Dermis blood vessel endothelial cell (primary cell): ENCODE results near the gene TLK1. TPM values are rescaled to one million over a fixed set of nuclear protein-coding genes. Genes with fewer than 3 reads are reported as not detected.
A peak's percentile ranks its signal among the peaks of the same experiment; 100 is the strongest.
"Not testable (repeated sequence)": the region's sequence is repeated elsewhere in the genome, so short reads cannot be mapped to it uniquely, and the experiment has no call there.

Experiments
- DNase-seq: peaks from one replicate; pipeline ENCODE4 v3.0.0; 2010
- total RNA-seq: library from RNA; depleted of rRNA; stranded (reverse); fragments of >200 nt; gene quantifications from 2 replicates; pipeline ENCODE4 v1.2.3, GENCODE V29; 2014

Gene TLK1
- total RNA-seq, 1 donor from 2014 or later: 15.1 TPM

DNA sequence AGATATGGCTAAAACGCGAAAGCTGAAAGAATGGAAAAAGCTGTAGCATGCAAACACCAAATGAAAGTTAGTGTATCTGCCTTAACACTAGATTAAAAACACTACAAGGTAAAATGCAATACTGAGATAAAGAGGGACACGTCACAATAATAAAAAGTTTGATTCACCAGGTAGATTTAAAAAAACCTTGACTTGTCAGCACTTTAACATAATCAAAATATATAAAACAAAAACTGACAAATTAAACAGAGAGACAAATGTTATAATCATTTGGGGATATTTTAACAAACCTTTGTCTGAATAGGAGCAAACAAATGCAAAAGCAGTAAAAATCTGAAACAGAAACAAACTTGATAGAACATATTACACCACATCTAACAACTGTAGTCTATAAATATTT lies 18.3 kb downstream of the TLK1 start:
- DNase-seq: no peak

DNA sequence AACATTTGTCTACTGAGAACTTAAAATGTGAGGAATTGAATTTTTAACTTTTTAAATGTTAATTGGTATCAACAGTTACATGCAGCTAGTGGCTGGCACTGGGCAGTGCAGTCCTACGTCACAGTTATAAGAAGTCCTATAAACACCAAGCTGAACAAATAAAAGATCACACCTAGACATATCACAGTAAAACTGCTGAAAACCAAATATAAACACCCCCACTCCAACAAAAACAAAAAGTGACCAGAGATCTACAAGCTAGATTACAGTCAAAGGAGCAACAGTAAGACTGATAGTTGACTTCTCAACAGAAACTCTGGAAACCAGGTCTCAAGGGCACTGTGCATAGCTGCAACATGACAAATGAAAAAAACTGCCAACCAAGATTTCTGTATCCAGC lies 19.4 kb downstream of the TLK1 start:
- DNase-seq: no peak

DNA sequence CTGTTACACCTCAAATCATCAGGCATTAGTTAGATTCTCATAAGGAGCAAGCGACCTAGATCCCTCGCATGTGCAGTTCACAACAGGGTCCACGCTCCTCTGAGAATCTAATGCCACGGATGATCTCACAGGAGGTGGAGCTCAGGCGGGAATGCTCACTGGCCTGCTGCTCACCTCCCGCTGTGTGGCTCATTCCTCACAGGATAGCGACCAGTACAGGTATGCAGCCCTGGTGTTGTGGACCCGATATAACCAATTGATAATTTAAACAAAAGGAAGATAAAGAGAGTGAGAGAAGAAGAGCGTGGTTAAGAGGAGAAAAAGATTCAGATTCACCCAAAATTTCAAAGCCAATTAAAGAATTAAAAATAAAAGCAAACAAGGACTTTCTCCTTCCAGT lies 20.8 kb downstream of the TLK1 start:
- no peak for DNase-seq

GRCh38 chr2:171136024-171136423 lies 24.7 kb downstream of the TLK1 start:
- no peak for DNase-seq

GRCh38 chr2:171134624-171135230 lies 26.0 kb downstream of the TLK1 start:
- no peak for DNase-seq

- DNase-seq: no peak
Measured at GRCh38 chr2:171132086-171132485, 28.6 kb downstream of the TLK1 start.

DNA sequence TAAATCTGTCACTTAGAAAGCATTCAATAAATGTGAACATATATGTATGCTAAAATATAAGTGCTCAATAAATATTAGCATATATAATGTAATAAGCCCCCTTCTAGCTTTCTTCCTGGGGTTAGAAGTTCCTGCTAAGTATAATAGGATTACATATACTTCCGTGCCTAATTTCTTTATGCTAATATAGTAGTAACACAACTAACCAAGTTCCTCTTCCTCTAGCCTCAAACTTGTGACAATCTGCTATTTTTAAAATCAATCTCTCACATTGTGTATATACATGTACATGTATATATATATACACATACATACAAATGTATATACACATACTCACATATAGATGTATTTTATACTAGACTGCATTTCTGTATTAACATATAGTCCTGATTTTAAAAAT lies 32.2 kb downstream of the TLK1 start:
- DNase-seq: no peak

DNA sequence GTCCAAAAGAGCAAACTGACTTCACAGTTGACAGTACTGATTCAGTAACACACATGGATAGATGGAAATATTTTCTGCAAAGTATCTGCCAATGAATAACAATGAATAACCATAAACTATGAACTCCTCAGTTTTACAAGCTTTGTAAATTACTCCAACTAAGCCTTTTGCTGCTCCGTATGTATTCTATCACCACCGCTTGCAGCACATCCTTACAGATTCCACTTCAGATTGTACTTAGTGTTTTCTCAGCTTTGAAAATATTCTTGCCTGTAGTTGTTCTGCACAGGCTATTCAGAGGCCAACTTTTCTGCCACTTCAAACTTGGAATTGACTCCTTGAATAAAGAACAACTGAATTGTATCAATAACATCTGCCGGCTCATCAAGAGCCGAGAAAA lies 36.2 kb downstream of the TLK1 start:
- DNase-seq: no peak

DNA sequence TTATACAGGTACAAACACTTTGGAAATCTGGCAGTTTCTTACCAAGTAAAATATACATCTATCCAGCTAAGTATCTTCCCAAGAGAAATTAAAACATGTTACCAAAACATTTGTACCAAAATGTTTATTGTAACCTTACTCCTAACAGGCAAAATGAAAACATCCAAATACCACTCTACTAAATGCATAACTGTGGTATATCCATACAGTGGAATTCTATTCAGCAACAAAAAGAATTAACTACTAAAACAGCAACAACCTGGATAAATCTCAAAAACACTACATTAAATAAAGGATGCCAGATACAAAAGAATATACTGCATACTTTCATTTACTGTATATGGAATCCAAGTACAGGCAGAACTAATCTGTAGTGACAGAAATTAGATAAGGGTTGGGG lies 51.1 kb downstream of the TLK1 start:
- no peak for DNase-seq

DNA sequence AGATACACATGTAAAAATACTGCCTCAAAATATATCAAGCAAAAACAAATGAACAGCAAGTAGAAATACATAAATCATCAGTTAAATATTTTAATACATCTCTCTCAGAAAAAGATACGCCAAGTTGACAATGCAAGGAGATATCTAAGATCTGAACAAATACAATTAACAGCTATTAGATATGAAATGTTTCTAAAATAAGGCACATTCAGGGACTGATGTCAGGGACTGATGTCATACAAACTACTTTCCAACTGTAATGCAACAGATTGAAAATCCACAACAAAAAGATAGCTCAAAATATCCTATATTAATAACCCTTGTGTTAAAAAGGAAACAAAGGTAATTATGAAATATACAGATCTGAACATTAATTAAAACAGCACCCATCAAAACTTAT lies 51.7 kb downstream of the TLK1 start:
- DNase-seq: no peak

- DNase-seq: no peak
Measured at GRCh38 chr2:171107803-171108202, 52.9 kb downstream of the TLK1 start.

- DNase-seq: no peak
Measured at GRCh38 chr2:171104379-171104778, 56.3 kb downstream of the TLK1 start.

DNA sequence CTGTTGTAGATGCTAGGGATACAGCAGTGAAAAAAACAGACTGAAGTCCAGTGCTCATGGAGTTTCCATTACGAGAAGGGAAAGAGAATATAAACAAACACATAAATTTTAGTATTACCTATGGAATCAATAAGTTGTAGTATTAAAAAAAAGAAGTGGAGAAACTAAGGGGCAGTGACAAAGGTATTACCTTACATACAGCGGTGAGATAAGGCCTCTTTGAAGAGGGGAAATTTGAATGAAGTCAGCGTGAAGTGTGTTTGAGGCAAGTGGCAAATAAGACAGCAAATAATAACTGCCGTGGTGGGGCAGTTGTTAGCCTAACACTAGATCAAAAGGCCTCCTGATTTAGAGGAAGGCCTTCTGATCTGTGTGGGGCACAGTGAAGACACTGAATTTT lies 57.9 kb downstream of the TLK1 start:
- DNase-seq: no peak

GRCh38 chr2:171100370-171100769 lies 60.3 kb downstream of the TLK1 start:
- DNase-seq: no peak

DNA sequence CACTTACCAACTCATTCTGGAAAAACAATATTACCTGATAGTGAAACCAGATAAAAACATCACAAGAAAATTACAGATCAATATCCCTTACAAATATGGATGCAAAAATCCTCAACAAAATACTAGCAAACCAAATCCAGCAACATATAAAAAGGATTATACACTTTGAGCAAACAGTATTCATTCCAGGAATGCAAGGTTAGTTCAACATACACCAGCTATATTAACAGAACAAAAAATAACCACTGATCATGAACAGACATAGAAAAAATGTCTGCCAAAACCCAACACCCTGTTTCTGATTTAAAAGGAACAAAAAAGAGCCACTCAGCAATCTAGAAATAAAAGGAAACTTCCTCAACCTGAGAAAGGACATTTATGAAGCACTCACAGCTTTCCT lies 62.1 kb downstream of the TLK1 start:
- DNase-seq: no peak

DNA sequence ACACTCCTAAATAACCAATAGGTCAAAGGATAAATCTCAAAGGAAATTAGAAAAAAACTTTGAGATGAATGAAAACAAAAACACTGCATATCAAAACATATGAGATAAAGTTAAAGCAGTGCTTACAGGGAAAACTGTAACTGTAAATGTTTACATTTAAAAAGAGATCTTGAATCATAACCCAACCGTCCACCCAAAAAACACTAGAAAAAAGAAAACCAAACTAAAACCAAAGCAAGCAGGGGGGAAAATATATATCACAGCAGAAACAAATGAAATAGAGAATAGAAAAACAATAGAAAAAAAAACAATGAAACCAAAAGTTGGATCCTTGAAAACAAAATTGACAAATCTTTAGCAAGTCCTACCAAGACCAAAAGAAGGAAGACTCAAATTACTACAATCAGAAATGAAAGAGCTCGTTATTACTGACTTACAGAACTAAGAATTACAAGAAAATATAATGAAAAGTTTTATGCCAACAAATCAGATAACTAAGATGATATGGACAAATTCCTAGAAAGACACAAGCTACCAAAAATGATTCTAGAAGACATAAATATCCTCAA lies 65.6 kb downstream of the TLK1 start:
- no peak for DNase-seq

- DNase-seq: not testable (repeated sequence)
Measured at GRCh38 chr2:171091517-171091916, 69.2 kb downstream of the TLK1 start.

- DNase-seq: no peak
Measured at GRCh38 chr2:171089489-171089888, 71.2 kb downstream of the TLK1 start.

DNA sequence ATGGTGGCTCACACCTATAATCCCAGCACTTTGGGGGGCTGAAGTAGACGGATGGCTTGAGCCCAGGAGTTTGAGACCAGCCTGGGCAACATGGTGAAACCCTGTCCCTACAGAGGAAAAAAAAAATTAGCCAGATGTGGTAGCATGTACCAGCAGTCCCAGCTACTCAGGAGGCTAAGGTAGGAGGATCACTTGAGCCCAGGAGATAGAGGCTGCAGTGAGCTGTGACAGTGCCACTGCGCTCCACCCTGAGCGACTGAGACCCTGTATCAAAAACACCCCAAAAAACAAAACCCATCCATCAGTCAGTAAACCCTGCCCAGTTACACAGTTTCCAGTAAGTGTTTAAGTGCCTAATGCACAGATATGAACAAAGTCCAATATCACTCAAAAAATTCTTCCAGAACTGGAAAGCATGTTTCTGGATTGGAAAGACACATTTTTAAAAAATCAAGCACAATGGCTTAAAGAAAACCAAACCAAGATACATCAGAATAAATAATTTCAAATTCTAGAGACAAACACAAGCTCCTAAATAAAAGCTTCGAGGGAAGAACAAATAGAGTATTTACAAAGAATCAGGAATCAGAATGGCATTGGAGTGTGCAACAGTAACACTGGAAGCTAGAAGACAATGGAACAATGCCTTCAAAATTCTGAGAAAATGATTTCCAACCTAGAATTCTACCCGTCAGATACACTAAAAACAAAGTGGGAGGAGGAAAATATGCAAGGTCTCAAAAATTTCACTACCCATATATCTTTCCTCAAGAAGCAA lies 72.4 kb downstream of the TLK1 start:
- no peak for DNase-seq

DNA sequence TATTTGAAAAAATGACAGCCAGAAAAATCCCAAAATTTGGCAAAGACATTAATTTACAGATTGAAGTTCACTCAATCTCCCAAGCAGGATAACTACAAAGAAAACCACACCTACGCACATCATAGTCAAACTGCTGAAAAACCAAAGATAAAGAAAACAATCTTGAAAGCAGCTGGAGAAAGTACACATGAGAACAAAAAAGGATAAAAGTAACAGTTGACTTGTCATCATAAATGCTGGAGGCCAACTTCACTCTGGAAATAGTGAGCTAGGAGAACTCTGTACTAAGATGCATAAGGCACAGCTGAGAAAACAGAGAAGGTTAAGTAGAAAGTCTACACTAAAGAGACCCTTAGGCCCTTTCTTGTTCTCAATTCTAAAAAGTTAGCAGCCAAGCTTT lies 73.1 kb downstream of the TLK1 start:
- no peak for DNase-seq

DNA sequence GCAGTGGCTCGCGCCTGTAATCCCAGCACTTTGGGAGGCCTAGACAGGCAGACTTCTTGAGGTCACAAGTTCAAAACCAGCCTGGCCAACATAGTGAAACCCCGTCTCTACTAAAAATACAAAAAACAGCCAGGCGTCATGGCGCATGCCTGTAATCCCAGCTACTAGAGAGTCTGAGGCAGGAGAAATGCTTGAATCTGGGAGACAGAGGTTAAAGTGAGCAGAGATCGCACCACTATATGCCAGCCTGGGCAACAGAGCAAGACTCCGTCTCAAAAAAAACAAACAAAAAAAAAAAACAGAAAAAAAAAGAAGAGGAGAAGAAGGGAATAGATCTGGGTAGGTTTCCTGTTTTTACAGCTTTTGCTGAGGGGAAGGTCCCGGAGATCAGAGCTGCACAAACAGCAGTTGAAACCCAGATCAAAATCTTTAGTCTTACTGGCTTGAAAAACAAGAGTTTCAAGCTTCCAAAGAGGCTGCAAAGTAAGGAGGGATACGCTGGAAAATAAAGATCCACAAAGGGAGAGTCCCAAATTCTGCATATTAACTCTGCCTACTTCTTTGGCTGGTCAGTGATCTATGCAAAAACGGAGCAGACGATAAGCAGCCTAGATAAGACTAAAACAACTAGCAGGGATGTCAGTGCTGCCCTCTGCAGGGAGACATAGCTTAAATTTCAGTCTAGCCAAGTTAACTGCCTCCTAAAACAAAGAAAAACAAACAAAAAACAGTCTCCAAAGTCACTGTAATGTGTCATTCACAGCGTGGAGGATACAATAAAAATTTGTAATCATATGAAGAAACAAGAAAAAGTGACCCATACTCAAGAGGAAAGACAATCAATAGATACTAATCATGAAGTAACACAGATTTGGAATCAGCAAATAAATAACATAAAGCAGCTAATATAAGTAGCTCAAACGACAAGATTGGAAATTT lies 74.1 kb downstream of the TLK1 start:
- DNase-seq: peak; percentile 83

GRCh38 chr2:171084128-171084527 lies 76.6 kb downstream of the TLK1 start:
- no peak for DNase-seq

DNA sequence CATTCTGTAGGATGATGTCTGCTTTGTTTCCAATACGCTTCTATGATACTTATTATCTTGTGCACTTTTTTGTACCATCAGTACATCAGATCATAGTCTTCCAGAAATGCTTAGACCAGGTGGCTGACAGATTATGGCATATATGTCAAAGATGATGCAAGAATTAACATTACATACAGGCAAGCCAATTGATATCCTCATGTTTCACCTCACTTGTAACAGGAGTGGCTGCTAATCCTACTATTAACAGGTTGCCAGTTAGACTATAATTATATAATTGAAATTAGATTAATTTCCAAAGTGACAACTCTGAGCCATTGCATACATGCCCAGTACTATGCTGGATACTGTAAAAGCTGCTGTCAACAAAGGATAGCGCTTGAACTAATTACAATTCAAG lies 77.2 kb downstream of the TLK1 start:
- no peak for DNase-seq
